Measurements from ENCODE around the gene STK35.

- TF ChIP-seq CTCF (IDR thresholded peaks at IDR 0.05) (no peak), POLR2A (IDR thresholded peaks at IDR 0.05) (no peak)
These were observed 63.3 kb downstream of the STK35 start for GRCh38 chr20:2164966-2165365.

All from uterus (tissue), 2 donors.